Measurements from ENCODE around the gene USP9Y. TPM values are rescaled to one million over a fixed set of nuclear protein-coding genes. Genes with fewer than 3 reads are reported as not detected.
"Not testable (repeated sequence)": the region's sequence is repeated elsewhere in the genome, so short reads cannot be mapped to it uniquely, and the experiment has no call there.

Gene USP9Y
- not detected in 3 replicates for total RNA-seq

DNA sequence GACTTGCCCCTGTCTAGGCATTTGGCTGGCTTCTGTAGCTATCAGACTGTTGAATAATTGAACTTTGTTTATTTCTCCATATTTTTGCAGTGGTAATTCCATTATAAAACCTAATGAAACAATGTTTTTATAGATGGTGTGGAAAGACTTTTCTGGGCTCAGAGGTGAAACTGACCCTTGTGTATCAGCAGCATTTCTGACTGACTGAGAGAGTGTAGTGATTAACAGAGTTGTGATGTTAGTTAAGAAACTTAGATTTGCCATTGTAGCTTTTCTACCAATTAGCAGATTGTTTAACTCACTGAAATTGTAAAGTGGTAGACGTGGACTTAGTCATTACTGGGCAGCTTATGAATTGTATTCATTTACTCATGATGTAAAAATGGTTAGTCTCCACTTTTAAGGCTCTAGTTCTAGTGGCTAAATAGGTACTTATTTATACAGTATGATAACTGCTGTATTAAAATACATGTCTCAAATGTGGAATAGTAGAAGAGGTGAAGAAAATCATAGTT is at the start of gene USP9Y:
USP9Y (plus strand) TSS at position 51 of the 515 bp plus-strand sequence. CDS start 8,217 bp downstream, outside the sequence.
- H3K4me3 Mint-ChIP-seq, result no peak within 1 kb of the TSS
- DNase-seq (ENCODE audit: low spot score in 2 of 2, unreplicated experiment in 2 of 2), result no peak
- TF ChIP-seq, protein P1, sequence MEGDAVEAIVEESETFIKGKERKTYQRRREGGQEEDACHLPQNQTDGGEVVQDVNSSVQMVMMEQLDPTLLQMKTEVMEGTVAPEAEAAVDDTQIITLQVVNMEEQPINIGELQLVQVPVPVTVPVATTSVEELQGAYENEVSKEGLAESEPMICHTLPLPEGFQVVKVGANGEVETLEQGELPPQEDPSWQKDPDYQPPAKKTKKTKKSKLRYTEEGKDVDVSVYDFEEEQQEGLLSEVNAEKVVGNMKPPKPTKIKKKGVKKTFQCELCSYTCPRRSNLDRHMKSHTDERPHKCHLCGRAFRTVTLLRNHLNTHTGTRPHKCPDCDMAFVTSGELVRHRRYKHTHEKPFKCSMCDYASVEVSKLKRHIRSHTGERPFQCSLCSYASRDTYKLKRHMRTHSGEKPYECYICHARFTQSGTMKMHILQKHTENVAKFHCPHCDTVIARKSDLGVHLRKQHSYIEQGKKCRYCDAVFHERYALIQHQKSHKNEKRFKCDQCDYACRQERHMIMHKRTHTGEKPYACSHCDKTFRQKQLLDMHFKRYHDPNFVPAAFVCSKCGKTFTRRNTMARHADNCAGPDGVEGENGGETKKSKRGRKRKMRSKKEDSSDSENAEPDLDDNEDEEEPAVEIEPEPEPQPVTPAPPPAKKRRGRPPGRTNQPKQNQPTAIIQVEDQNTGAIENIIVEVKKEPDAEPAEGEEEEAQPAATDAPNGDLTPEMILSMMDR (IDR thresholded peaks at IDR 0.05; ENCODE audit: unreplicated experiment), result no peak
- H3K27me3 Mint-ChIP-seq (ENCODE audit: low read depth), result no peaks in the 10 kb centered on the region
- no peaks in the 10 kb centered on the region for H3K36me3 Mint-ChIP-seq
- no peaks in the 10 kb centered on the region for H3K9me3 Mint-ChIP-seq
- H3K27ac Mint-ChIP-seq, result no peak within 1 kb of the TSS
- no peaks in the 10 kb centered on the region for H3K4me1 Mint-ChIP-seq

DNA sequence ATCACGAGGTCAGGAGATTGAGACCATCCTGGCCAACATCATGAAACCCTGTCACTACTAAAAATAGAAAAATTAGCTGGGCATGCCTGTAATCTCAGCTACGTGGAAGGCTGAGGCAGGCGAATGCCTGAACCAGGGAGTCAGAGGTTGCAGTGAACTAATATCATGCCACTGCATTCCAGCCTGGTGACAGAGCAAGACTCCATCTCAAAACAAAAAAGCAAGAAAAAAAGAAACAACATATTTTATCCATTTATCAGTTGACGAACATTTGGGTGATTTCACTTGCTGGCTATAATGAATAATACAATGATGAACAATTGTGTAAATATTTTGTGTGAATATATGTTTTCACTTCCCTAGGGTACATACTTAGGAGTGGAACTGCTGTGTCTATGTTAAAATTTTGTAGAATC is 49.4 kb upstream of the USP9Y start:
- Mint-ChIP-seq H3K4me1 (no peaks in the 10 kb centered on the region), H3K4me3 (no peak overlapping the region), H3K27ac (no peak overlapping the region)

GRCh38 chrY:12661745-12662681 is 39.0 kb upstream of the USP9Y start:
- Mint-ChIP-seq H3K9me3 (no peaks in the 10 kb centered on the region), H3K36me3 (no peaks in the 10 kb centered on the region), H3K4me1 (no peaks in the 10 kb centered on the region), H3K27me3 (ENCODE audit: low read depth) (no peaks in the 10 kb centered on the region), H3K27ac (no peak overlapping the region), H3K4me3 (no peak overlapping the region)
- TF ChIP-seq, protein P1 (IDR thresholded peaks at IDR 0.05; ENCODE audit: unreplicated experiment), result no peak
- no peak for DNase-seq (ENCODE audit: low spot score in 2 of 2, unreplicated experiment in 2 of 2)

More for the DNA sequence above, 49.4 kb upstream of the USP9Y start:
- Mint-ChIP-seq H3K27me3 (ENCODE audit: low read depth) (no peaks in the 10 kb centered on the region), H3K9me3 (no peaks in the 10 kb centered on the region), H3K36me3 (no peaks in the 10 kb centered on the region)
- TF ChIP-seq, protein P1 (IDR thresholded peaks at IDR 0.05; ENCODE audit: unreplicated experiment), result no peak
- no peak for DNase-seq (ENCODE audit: low spot score in 2 of 2, unreplicated experiment in 2 of 2)

DNA sequence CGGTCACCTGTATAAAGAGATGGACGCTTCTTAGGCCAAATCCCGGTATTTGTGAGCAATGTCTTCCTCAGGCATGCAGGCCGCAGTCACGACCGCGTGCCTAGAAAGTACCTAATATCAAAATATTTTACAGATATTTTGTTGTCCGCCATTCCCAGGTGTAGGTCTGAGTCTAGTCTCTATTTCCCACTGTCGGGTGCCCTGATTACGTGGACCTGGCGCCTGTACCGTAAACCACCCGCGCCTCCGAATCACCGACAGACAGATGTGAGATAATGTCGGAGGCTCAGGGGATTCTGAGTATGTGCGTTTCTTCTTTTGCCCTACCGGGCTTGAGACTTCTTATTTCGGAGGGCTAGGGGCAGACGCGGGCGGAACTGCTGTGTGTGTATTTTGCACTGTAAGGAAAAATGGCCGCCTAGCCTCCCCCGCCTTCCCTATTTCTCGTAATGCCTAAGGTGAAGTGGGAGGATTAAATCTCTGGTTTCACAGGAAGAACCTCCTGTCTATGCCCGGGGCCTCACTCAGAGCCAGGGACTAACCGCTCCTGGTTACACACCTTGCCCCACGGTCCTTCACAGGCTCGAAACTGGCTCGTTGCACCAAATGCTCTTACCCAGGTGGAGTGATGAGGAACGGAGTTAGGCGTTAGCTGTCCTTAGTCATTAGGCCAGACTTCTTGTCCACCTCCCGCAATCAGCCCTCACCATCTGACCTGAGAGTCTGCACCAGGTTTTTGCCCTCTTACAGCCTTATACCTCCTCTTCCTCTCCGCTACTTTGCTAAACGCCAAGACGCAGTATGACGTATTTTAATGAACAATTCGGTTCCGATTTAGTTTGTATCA is 38.1 kb upstream of the USP9Y start:
- Mint-ChIP-seq H3K4me1 (no peaks in the 10 kb centered on the region), H3K4me3 (no peak overlapping the region), H3K27ac (no peak overlapping the region), H3K36me3 (no peaks in the 10 kb centered on the region), H3K27me3 (ENCODE audit: low read depth) (no peaks in the 10 kb centered on the region), H3K9me3 (no peaks in the 10 kb centered on the region)
- TF ChIP-seq, protein P1 (IDR thresholded peaks at IDR 0.05; ENCODE audit: unreplicated experiment), result no peak
- no peak for DNase-seq (ENCODE audit: low spot score in 2 of 2, unreplicated experiment in 2 of 2)

DNA sequence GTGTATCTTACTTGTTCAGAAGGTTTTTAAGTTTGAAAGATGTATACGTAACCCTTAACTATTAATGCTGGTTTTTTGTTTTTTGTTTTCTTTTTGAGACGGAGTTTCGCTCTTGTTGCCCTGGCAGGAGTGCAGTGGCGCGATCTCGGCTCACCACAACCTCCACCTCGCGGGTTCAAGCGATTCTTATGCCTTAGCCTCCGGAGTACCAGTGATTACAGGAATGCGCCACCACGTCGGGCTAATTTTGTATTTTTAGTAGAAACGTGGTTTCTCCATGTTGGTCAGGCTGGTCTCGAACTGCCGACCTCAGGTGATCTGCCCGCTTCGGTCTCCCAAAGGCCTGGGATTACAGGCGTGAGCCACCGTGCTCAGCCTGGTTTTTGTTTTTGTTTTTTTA is 37.2 kb upstream of the USP9Y start:
- DNase-seq (ENCODE audit: low spot score in 2 of 2, unreplicated experiment in 2 of 2); H3K9me3 Mint-ChIP-seq; H3K4me1 Mint-ChIP-seq; H3K4me3 Mint-ChIP-seq; H3K27ac Mint-ChIP-seq; H3K27me3 Mint-ChIP-seq (ENCODE audit: low read depth); H3K36me3 Mint-ChIP-seq: not testable (repeated sequence)
